HG02763 (cell line): ENCODE measurements around the gene PIK3C2A.

Experiments
- ATAC-seq: cut with Tn5 transposase; IDR thresholded peaks from one replicate; pipeline ENCODE4 v1.9.1; 2021; ENCODE audit warnings: mild to moderate bottlenecking, moderate library complexity; ENCODE audit not compliant: unreplicated experiment

The PIK3C2A gene

DNA sequence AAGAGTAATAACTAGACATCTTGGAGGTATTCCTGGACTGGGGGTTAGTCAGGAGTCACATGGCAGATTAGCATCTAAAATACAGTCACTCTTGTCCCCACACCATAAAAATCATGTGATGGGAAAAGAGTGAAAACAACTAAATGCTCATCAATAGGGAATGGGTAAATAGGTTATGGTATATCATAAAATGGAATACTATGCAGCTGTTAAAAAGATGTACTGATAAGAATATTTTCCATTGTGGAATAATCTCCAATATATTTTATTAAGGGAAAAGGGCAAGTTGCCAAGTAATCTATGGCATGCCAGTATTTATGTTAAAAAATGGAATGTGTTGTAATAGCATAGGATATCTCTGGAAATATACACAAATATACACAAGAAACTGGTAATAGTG, 6.6 kb upstream of the PIK3C2A start:
- no peak for ATAC-seq

- ATAC-seq, result no peak
These were observed 3.5 kb upstream of the PIK3C2A start for GRCh38 chr11:17211286-17211685.

DNA sequence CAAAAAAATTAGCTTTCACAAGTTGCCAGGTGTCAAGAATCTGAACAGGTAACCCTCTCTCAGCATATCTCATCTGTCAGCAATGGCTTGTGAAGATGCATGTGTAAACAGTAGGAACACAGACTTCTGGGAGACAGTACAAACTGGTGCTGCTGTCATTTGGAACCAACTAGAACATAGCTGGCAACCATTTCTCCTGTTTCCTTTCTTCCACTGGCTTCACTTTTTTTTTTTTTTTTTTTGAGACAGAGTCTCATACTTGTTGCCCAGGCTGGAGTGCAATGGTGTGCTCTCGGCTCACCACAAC, 2.1 kb upstream of the PIK3C2A start:
- no peak for ATAC-seq

- peak; percentile 42 for ATAC-seq
These were observed 642 bp upstream of the PIK3C2A start for GRCh38 chr11:17208257-17208999.

DNA sequence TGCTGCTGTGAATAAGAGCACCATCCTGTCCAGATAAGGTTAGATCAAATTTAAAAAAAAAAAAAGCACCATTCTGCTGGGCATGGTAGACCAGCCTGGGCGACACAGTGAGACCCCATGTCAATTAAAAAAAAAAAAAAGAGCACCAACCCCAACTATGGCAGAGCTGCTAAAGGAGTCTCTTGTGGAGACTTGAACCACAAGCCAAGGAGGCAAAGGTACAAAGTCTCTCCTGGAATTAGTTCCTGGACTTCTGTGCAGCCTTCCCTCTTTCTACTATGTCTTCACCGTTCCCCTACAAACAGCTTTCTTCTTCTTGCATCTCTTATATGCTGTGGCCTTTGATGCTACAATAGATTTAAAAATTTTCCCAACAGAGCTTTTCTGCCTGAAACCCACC, 1.3 kb downstream of the PIK3C2A start:
- ATAC-seq, result no peak

- no peak for ATAC-seq
These were observed 10.3 kb downstream of the PIK3C2A start for GRCh38 chr11:17197431-17197898.

DNA sequence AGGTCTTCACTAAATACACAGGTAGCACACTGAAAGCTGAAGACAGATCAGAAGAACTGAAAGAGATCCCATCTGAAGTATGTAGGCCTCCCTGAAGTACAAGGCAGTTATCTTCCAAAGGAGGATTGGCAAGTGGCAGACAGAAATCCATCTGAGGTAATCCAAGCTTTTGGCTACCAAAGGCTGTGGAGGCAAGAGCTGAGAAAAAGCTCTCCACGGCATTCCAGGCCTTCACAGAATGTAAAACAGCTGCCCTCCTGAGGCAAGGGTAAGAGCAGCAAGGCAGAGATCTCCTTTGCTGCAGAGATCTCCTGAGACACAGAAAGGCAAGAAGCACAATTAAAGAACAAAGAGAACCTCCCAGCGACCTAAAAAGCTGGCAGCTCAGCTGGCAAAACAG, 19.1 kb downstream of the PIK3C2A start:
- no peak for ATAC-seq

- no peak for ATAC-seq
These were observed 20.7 kb downstream of the PIK3C2A start for GRCh38 chr11:17186932-17187692.

DNA sequence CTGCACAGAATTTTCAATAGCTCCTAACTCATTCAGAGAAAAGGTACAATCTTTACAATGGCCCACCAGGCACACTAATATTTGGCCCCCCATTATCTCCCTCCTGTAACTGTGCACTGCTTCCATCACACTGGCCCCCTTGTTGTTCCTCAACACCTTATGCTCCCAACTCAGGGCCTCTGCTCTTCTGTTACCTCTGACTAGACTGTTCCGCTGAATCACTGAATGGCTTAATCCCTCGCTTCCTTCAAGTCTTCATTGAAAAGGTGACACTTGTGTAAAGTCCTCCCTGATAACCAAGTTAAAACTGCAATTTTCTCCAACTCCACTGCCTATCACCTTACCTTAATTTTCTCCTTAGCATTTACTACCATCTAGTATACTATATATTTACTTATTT, 21.8 kb downstream of the PIK3C2A start:
- ATAC-seq, result no peak

- ATAC-seq, result no peak
These were observed 22.8 kb downstream of the PIK3C2A start for GRCh38 chr11:17184882-17185587.

- ATAC-seq, result no peak
These were observed 23.9 kb downstream of the PIK3C2A start for GRCh38 chr11:17183836-17184235.

DNA sequence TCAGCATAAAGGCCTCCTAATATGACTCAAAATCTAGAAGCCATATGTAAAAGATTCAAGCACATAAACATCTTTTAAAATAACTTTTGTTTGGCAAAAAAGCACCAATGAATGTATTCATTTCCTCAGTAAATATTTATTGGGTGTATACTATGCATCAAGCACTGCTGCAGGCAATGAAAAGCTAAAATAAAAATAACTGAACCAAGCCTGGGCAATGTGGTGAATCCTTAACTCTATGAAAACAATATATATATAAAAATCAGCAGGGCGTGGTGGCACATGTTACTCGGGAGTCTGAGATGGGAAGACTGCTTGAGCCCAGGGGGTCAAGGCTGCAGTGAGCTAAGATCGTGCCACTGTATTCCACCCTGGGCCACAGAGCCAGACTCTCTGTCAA, 27.8 kb downstream of the PIK3C2A start:
- ATAC-seq, result no peak

DNA sequence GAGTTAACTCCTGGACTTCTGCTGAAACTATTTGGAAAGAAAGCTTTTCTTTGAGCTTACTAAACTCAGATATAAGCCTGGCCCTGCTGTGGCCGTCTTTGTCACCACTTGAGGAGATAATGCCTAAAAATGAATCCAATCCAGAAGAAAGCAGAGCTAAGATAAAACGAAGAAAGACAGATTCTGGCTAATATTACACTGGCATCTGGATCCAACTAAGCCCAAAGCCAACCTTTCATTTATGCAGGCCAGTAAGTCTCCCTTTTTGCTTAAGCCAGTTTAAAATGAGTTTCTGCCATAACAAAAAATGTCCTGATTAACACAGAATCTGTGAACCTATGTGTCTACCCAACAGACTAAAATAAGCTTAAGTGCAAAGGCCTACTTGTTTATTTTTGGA, 34.5 kb downstream of the PIK3C2A start:
- ATAC-seq, result no peak

GRCh38 chr11:17171916-17172315, 35.9 kb downstream of the PIK3C2A start:
- ATAC-seq, result no peak

GRCh38 chr11:17171343-17171742, 36.4 kb downstream of the PIK3C2A start:
- ATAC-seq, result no peak

DNA sequence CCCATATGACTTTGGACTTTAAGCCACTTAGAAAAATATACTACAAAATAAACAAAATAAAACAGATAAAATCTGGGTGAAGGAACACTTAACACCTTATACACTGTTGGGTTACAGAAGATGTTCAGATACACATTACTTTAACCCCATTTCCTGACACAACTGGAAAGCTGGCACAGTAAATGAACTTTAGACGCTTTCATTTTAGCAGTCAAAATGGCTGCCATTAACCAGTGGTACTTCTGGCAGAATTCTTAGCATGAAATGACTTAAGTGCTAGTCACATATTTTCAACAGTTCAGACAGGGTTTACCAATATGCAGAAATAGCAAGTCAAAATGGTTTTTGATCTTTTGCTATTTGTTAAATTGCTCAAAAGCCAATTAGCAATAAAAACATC, 37.9 kb downstream of the PIK3C2A start:
- ATAC-seq, result no peak

GRCh38 chr11:17165247-17165890, 42.4 kb downstream of the PIK3C2A start:
- no peak for ATAC-seq

DNA sequence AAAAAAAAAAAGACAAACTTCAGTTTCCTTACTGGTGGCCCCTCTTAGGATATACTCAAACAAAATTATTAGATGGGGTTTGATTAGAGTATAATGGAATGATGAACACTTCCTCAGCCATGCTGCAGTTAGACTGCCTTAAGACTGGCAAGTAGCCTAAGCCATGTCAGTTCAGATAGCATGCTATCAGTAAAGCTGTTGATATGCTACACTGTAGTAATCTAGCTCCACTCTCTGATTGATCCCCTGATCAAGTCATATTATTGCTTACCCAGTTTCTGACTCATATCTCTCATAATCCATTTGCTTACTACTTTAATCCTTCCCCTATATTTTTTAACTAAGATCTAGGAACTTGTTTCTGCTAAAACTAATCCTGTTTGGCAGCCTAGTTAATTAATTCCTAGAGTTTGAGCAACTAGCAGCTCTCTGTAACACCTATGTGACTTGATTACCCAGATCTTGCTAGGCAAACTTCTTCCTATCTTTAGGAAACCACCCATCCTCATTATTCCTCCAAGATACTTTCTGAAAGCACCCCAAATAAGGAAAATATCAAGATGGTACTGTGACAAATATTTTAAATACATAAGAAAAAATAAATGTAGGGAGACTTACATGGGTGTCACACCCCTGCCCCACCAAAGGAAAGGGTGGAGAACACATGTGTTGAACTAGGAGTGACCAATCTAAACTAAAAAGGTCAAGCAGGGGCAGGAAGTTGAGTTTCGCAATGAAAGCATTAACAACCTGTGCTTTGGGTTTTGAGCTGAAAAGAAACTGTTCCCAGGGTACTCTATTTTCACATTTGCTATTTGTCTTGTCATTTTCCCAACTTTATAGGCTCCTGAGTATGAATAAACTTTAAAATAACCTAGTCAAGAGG, 43.2 kb downstream of the PIK3C2A start:
- ATAC-seq, result no peak

DNA sequence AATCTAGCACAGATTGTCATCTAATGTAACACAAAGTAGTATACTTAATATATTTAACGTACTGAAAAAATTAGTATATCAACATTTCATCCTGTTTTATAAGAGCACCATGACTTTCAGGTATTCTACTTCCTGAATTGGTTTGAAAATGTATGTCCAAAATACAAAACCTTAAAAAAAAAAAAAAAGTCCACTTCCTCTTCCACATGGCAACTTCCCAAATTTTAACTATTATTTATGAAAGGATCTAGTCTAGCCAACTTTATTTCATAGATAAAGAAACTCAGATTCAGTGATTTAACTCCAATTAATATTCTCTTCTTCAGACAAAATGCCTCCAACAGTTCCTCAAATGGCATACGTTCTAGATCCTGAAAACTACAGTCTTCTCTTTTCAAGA, 44.0 kb downstream of the PIK3C2A start:
- ATAC-seq, result no peak

DNA sequence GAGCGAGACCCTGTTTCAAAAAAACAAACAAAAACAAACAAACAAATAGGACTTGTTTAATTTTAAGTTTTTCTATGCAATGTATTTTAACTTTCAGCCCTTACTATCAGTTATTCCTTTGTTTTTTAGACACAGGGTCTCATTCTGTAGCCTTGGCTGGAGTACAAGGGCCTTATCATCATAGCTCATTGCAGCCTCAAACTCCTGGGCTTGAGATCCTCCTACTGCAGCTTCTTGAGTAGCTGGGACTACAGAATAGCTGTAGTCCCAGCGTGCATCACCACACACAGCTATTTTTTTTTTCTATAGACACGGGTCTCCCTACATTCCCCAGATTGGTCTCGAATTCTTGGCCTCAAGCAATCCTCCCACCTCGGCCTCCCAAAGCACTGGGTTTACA, 44.5 kb downstream of the PIK3C2A start:
- no peak for ATAC-seq
